ENCODE data around the gene SCUBE3.

SCUBE3 gene

GRCh38 chr6:35294308-35294945, 80.7 kb downstream of the SCUBE3 start:
- peak; percentile 41 for TF ChIP-seq CTCF (IDR thresholded peaks at IDR 0.05)
- Histone ChIP-seq H3K36me3 (ENCODE audit: control insufficient read depth, insufficient read depth, low read length) (no peaks in the 10 kb centered on the region), H3K4me3 (ENCODE audit: low read depth, low read length) (no peak overlapping the region), H3K4me1 (peaks cover 15% of the 10 kb centered on the region), H3K79me2 (no peaks in the 10 kb centered on the region), H3K27ac (no peak overlapping the region), H3K4me2 (ENCODE audit: low read length) (no peak overlapping the region), H3K9ac (no peak overlapping the region), H3K9me3 (ENCODE audit: control insufficient read depth, low read length) (no peaks in the 10 kb centered on the region), H3K27me3 (ENCODE audit: control insufficient read depth, insufficient read depth, low read length) (no peaks in the 10 kb centered on the region), H2AFZ (no peak overlapping the region)

DNA sequence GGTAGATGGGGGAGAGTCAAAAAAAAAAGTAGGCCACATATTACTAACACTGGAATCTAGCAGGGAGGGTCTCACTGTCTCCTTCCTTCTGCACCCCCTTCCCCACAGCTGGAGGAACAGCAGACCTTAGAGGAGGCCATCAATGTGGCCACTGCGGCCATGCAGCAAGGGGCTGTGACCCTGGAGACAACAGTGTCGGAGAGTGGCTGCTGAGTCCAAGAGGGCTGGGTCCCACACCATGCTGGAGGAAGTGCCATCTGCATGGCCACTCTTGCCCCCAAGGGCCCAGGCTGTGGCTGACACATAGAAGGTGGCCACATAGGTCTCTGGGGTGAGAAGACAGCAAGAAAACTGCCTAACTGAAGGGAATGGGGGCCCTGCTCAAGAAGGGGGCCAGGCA, 81.3 kb downstream of the SCUBE3 start:
- Histone ChIP-seq H3K4me1 (peaks cover 9% of the 10 kb centered on the region), H3K36me3 (ENCODE audit: control insufficient read depth, insufficient read depth, low read length) (no peaks in the 10 kb centered on the region), H3K27ac (no peak overlapping the region), H3K79me2 (no peaks in the 10 kb centered on the region), H3K4me2 (ENCODE audit: low read length) (no peak overlapping the region), H2AFZ (no peak overlapping the region), H3K27me3 (ENCODE audit: control insufficient read depth, insufficient read depth, low read length) (no peaks in the 10 kb centered on the region), H3K9ac (no peak overlapping the region), H3K9me3 (ENCODE audit: control insufficient read depth, low read length) (no peaks in the 10 kb centered on the region), H3K4me3 (ENCODE audit: low read depth, low read length) (no peak overlapping the region)
- TF ChIP-seq CTCF (IDR thresholded peaks at IDR 0.05) = no peak

DNA sequence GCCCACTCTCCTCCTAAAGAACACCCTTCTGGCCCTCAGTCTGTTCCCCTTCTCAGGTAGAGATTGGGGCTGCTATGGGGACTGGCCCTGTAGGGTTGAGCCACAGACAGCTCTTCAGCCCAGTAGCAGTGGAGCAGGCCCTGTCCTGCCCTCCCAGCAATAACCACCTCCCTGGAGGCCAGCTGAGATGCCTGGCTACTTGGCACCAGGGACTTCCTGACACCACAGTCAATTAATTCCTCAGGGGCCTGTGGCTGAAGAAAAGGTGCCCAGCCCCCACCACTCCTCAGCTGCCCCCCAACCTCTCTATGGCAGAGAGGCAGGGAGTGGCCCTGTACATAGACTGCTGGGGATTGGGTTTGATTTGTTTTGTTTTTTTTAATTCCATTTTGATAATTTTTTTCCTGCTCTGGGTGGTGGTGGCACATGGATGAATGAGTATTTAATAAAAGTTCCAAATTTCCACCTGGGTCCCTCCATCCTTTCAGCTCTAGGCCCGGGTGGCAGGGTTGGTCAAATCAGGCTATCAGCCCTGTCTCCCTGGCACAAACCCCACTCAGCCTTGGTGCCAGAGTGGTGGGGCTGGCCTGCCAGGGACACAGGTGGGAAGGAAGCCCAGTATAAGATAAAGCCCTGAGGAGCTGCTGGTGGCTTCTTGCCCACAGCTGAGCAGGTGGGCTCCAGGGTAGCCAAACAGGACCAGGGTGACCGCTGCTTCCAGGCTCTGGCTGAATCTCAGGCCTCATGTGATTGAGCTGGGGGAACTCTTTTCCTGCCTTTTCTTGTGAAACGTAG, 82.0 kb downstream of the SCUBE3 start:
- H3K9me3 ChIP-seq (ENCODE audit: control insufficient read depth, low read length) = no peaks in the 10 kb centered on the region
- H3K79me2 ChIP-seq = no peaks in the 10 kb centered on the region
- no peak overlapping the region for H3K4me2 ChIP-seq (ENCODE audit: low read length)
- no peak for TF ChIP-seq CTCF (IDR thresholded peaks at IDR 0.05)
- H2AFZ ChIP-seq = no peak overlapping the region
- H3K4me1 ChIP-seq = peaks cover 9% of the 10 kb centered on the region
- no peaks in the 10 kb centered on the region for H3K27me3 ChIP-seq (ENCODE audit: control insufficient read depth, insufficient read depth, low read length)
- H3K27ac ChIP-seq = no peak overlapping the region
- no peak overlapping the region for H3K9ac ChIP-seq
- H3K4me3 ChIP-seq (ENCODE audit: low read depth, low read length) = no peak overlapping the region
- H3K36me3 ChIP-seq (ENCODE audit: control insufficient read depth, insufficient read depth, low read length) = no peaks in the 10 kb centered on the region

DNA sequence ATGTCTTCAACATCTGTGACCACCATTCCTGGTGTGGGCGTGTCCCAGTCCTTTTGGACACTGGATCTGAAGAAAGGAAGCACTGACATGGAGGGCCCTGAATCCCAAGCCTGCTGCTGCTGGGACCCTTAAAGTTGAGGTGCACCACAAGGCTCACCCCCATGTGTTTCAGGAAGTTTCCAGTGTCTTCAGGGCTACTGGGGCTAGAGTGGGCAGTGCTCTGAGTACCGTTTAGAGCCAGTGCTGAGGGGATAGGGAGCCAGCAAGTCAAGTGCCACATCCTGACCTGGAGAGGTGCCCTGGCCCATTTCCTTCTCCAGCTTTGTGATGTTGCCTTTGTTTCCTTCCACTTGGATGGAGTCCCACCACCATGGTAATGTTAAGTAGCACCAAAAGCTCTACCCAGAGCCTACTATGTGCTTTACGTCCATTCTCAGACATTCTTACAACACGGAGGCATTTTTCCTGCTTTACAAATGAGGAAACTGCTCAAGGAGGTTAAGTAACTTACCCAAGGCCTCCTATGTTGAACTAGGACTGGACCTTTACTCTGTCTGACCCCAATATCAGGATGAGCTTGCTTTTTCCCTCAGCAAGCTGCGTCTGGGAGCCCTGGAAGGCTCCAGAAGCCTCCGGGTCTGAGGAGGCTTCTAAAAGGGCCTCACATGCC, 83.3 kb downstream of the SCUBE3 start:
- TF ChIP-seq CTCF (IDR thresholded peaks at IDR 0.05) = no peak
- H3K4me2 ChIP-seq (ENCODE audit: low read length) = no peak overlapping the region
- H3K9me3 ChIP-seq (ENCODE audit: control insufficient read depth, low read length) = no peaks in the 10 kb centered on the region
- peaks cover 9% of the 10 kb centered on the region for H3K4me1 ChIP-seq
- H3K9ac ChIP-seq = no peak overlapping the region
- no peaks in the 10 kb centered on the region for H3K79me2 ChIP-seq
- H3K27ac ChIP-seq = no peak overlapping the region
- H3K4me3 ChIP-seq (ENCODE audit: low read depth, low read length) = no peak overlapping the region
- no peaks in the 10 kb centered on the region for H3K27me3 ChIP-seq (ENCODE audit: control insufficient read depth, insufficient read depth, low read length)
- H3K36me3 ChIP-seq (ENCODE audit: control insufficient read depth, insufficient read depth, low read length) = no peaks in the 10 kb centered on the region
- peak overlapping the region; percentile 20 for H2AFZ ChIP-seq

All from parathyroid adenoma (tissue), 2 donors.